ENCODE data around the gene POLE. TPM values are rescaled to one million over a fixed set of nuclear protein-coding genes. Genes with fewer than 3 reads are reported as not detected.

The POLE gene
- total and polyA plus RNA-seq, 2 experiments from 2014 or later: 26.6 to 34.2 TPM

- H3K4me3 ChIP-seq: no peak overlapping the region
- no peaks in the 10 kb centered on the region for H3K27me3 ChIP-seq
- no peaks in the 10 kb centered on the region for H3K36me3 ChIP-seq (replicated peaks; ENCODE audit: insufficient read depth, low read depth)
- WGBS (ENCODE audit: low lambda C conversion rate, missing lambda C conversion rate): 94% methylated on average over 27 of the region's 27 CpGs
- H3K4me1 ChIP-seq (ENCODE audit: insufficient read depth): no peaks in the 10 kb centered on the region
- H3K9me2 ChIP-seq (replicated peaks; ENCODE audit: insufficient read depth): no peaks in the 10 kb centered on the region
- no peak overlapping the region for H3K4me2 ChIP-seq
- H3K9me3 ChIP-seq (ENCODE audit: low read depth): no peaks in the 10 kb centered on the region
- H3K79me2 ChIP-seq: no peaks in the 10 kb centered on the region
- no peak overlapping the region for H3K27ac ChIP-seq
- DNase-seq (ENCODE audit: low spot score): no peak
- no peaks in the 10 kb centered on the region for H4K20me1 ChIP-seq (ENCODE audit: insufficient read depth, poor library complexity, severe bottlenecking)
- no peak for TF ChIP-seq EZH2phosphoT487 (IDR thresholded peaks at IDR 0.05; ENCODE audit: low read depth, severe bottlenecking, unreplicated experiment)
- no peak overlapping the region for H2AFZ ChIP-seq
Measured at GRCh38 chr12:132649226-132649945, 37.8 kb downstream of the POLE start.

GRCh38 chr12:132648616-132649225 lies 38.4 kb downstream of the POLE start:
- no peak overlapping the region for H3K4me3 ChIP-seq
- no peak for DNase-seq (ENCODE audit: low spot score)
- 95% methylated on average over 24 of the region's 24 CpGs for WGBS (ENCODE audit: low lambda C conversion rate, missing lambda C conversion rate)
- no peak overlapping the region for H3K4me2 ChIP-seq
- H3K4me1 ChIP-seq (ENCODE audit: insufficient read depth): no peaks in the 10 kb centered on the region
- no peaks in the 10 kb centered on the region for H3K9me2 ChIP-seq (replicated peaks; ENCODE audit: insufficient read depth)
- H3K27me3 ChIP-seq: no peaks in the 10 kb centered on the region
- no peak overlapping the region for H3K27ac ChIP-seq
- no peak overlapping the region for H2AFZ ChIP-seq
- H3K79me2 ChIP-seq: no peaks in the 10 kb centered on the region
- TF ChIP-seq CTCF (IDR thresholded peaks at IDR 0.05; ENCODE audit: poor library complexity) (no peak), EZH2 (IDR thresholded peaks at IDR 0.05; ENCODE audit: borderline replicate concordance) (no peak), EZH2phosphoT487 (IDR thresholded peaks at IDR 0.05; ENCODE audit: low read depth, severe bottlenecking, unreplicated experiment) (no peak)
- no peaks in the 10 kb centered on the region for H4K20me1 ChIP-seq (ENCODE audit: insufficient read depth, poor library complexity, severe bottlenecking)
- H3K36me3 ChIP-seq (replicated peaks; ENCODE audit: insufficient read depth, low read depth): no peaks in the 10 kb centered on the region
- no peaks in the 10 kb centered on the region for H3K9me3 ChIP-seq (ENCODE audit: low read depth)

- no peaks in the 10 kb centered on the region for H3K79me2 ChIP-seq
- H4K20me1 ChIP-seq (ENCODE audit: insufficient read depth, poor library complexity, severe bottlenecking): no peaks in the 10 kb centered on the region
- no peak overlapping the region for H3K4me3 ChIP-seq
- 93% methylated on average over 10 of the region's 10 CpGs for WGBS (ENCODE audit: low lambda C conversion rate, missing lambda C conversion rate)
- no peaks in the 10 kb centered on the region for H3K9me3 ChIP-seq (ENCODE audit: low read depth)
- no peak for TF ChIP-seq EZH2 (IDR thresholded peaks at IDR 0.05; ENCODE audit: borderline replicate concordance)
- no peak for TF ChIP-seq CTCF (IDR thresholded peaks at IDR 0.05; ENCODE audit: poor library complexity)
- TF ChIP-seq EZH2phosphoT487 (IDR thresholded peaks at IDR 0.05; ENCODE audit: low read depth, severe bottlenecking, unreplicated experiment): no peak
- no peaks in the 10 kb centered on the region for H3K27me3 ChIP-seq
- no peak overlapping the region for H3K4me2 ChIP-seq
- H3K4me1 ChIP-seq (ENCODE audit: insufficient read depth): no peaks in the 10 kb centered on the region
- DNase-seq (ENCODE audit: low spot score): no peak
- no peaks in the 10 kb centered on the region for H3K9me2 ChIP-seq (replicated peaks; ENCODE audit: insufficient read depth)
- no peaks in the 10 kb centered on the region for H3K36me3 ChIP-seq (replicated peaks; ENCODE audit: insufficient read depth, low read depth)
- no peak overlapping the region for H3K27ac ChIP-seq
- no peak overlapping the region for H2AFZ ChIP-seq
Measured at GRCh38 chr12:132647858-132648257, 39.3 kb downstream of the POLE start.

- H3K4me2 ChIP-seq: no peak overlapping the region
- no peaks in the 10 kb centered on the region for H3K27me3 ChIP-seq
- H3K27ac ChIP-seq: no peak overlapping the region
- no peaks in the 10 kb centered on the region for H3K4me1 ChIP-seq (ENCODE audit: insufficient read depth)
- H2AFZ ChIP-seq: no peak overlapping the region
- TF ChIP-seq CTCF (IDR thresholded peaks at IDR 0.05; ENCODE audit: poor library complexity) (no peak), EZH2phosphoT487 (IDR thresholded peaks at IDR 0.05; ENCODE audit: low read depth, severe bottlenecking, unreplicated experiment) (no peak), EZH2 (IDR thresholded peaks at IDR 0.05; ENCODE audit: borderline replicate concordance) (no peak)
- DNase-seq (ENCODE audit: low spot score): no peak
- H3K9me2 ChIP-seq (replicated peaks; ENCODE audit: insufficient read depth): no peaks in the 10 kb centered on the region
- H3K79me2 ChIP-seq: no peaks in the 10 kb centered on the region
- no peak overlapping the region for H3K4me3 ChIP-seq
- no peaks in the 10 kb centered on the region for H3K36me3 ChIP-seq (replicated peaks; ENCODE audit: insufficient read depth, low read depth)
- H3K9me3 ChIP-seq (ENCODE audit: low read depth): no peaks in the 10 kb centered on the region
- WGBS (ENCODE audit: low lambda C conversion rate, missing lambda C conversion rate): 97% methylated on average over 7 of the region's 7 CpGs
- no peaks in the 10 kb centered on the region for H4K20me1 ChIP-seq (ENCODE audit: insufficient read depth, poor library complexity, severe bottlenecking)
Measured at GRCh38 chr12:132646850-132647249, 40.3 kb downstream of the POLE start.

Data from hepatocyte (in vitro differentiated cells).